Neural cell (in vitro differentiated cells): ENCODE data around the gene SPAG16.
"Not testable (repeated sequence)": the region's sequence is repeated elsewhere in the genome, so short reads cannot be mapped to it uniquely, and the experiment has no call there.

ENCODE experiments used
- CTCF ChIP-seq: fragments of 450-650 bp; IDR thresholded peaks from 2 replicates; pipeline ENCODE4 v1.5.1; 2014; ENCODE audit warnings: antibody characterized with exemption, mild to moderate bottlenecking, moderate library complexity; ENCODE audit not compliant: poor library complexity, severe bottlenecking
- EP300 ChIP-seq: fragments of 450-650 bp; conservative IDR thresholded peaks from 2 replicates; pipeline ENCODE4 v1.6.1; 2014; ENCODE audit warnings: antibody characterized with exemption, mild to moderate bottlenecking, moderate library complexity; ENCODE audit not compliant: poor library complexity, severe bottlenecking
- EZH2 ChIP-seq: fragments of 200-600, 300-800 bp; shearing (Covaris generic), sonication (generic); IDR thresholded peaks from 2 replicates; pipeline ENCODE4 v1.6.1; 2014; ENCODE audit warnings: antibody characterized with exemption, low read length, borderline replicate concordance, mild to moderate bottlenecking; ENCODE audit not compliant: insufficient read depth, poor library complexity, severe bottlenecking
- MXI1 ChIP-seq: fragments of 450-650 bp; conservative IDR thresholded peaks from 2 replicates; pipeline ENCODE4 v1.6.1; 2014; ENCODE audit warnings: antibody characterized with exemption, mild to moderate bottlenecking; ENCODE audit not compliant: poor library complexity, severe bottlenecking
- POLR2AphosphoS5 ChIP-seq: IDR thresholded peaks from 2 replicates; pipeline ENCODE4 v1.6.1; 2012
- RAD21 ChIP-seq: fragments of 450-650 bp; conservative IDR thresholded peaks from 2 replicates; pipeline ENCODE4 v1.6.1; 2014; ENCODE audit warnings: antibody characterized with exemption, mild to moderate bottlenecking, moderate library complexity
- REST ChIP-seq: IDR thresholded peaks from 2 replicates; pipeline ENCODE4 v1.6.1; 2012; ENCODE audit warnings: borderline replicate concordance
- SMC3 ChIP-seq: fragments of 450-650 bp; conservative IDR thresholded peaks from 2 replicates; pipeline ENCODE4 v1.6.1; 2014; ENCODE audit warnings: antibody characterized with exemption, mild to moderate bottlenecking, moderate library complexity; ENCODE audit not compliant: poor library complexity
- TAF1 ChIP-seq: IDR thresholded peaks from 2 replicates; pipeline ENCODE4 v1.6.1; 2012; ENCODE audit warnings: low read depth

- TF ChIP-seq CTCF, REST, POLR2AphosphoS5, EZH2, TAF1, EP300, RAD21, SMC3, MXI1: not testable (repeated sequence)
Measured at GRCh38 chr2:213407027-213407426, 122.8 kb downstream of the SPAG16 start.
